ENCODE measurements around the gene SPHK1. TPM values are rescaled to one million over a fixed set of nuclear protein-coding genes. Genes with fewer than 3 reads are reported as not detected.

Gene SPHK1
- total and polyA plus RNA-seq, 12 donors, result 1.7 to 20.8 (median 3.4) TPM

DNA sequence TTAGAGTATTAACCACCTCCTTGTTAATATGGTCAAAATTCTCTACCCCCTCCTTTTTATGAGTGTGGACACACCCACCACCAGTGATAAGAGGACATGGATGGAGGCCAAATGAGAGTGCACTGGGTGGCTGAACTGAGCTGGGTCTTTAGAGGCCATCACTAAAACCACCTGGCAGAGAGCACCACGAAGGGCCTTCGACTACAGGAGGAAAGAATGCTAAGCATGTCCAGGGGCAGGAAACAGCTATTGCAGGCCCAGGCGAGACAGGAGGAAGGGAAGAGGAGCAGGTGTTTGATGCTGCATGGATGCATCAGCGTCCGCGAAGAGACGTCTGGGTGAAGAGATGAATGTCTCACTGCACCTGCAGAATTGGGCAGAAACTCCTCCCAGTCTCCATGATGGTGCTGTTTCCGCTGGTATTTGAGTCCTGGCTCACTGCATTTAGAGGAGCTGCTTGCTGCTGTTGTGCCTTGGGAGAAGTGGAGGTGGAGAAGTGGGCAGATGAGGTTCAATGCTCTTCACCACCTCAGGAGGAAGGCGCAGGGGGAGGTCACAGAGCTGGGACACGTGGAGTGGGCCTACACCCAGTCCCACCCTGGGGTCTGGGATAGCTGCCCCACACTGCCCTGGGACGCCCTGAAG lies 33.2 kb downstream of the SPHK1 start:
- TF ChIP-seq, protein P1, sequence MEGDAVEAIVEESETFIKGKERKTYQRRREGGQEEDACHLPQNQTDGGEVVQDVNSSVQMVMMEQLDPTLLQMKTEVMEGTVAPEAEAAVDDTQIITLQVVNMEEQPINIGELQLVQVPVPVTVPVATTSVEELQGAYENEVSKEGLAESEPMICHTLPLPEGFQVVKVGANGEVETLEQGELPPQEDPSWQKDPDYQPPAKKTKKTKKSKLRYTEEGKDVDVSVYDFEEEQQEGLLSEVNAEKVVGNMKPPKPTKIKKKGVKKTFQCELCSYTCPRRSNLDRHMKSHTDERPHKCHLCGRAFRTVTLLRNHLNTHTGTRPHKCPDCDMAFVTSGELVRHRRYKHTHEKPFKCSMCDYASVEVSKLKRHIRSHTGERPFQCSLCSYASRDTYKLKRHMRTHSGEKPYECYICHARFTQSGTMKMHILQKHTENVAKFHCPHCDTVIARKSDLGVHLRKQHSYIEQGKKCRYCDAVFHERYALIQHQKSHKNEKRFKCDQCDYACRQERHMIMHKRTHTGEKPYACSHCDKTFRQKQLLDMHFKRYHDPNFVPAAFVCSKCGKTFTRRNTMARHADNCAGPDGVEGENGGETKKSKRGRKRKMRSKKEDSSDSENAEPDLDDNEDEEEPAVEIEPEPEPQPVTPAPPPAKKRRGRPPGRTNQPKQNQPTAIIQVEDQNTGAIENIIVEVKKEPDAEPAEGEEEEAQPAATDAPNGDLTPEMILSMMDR (IDR thresholded peaks at IDR 0.05), result no peak
- Histone ChIP-seq H3K27ac (peak overlapping the region in 4 of 10 donors; percentile 4 to 48 (median 8)), H3K4me3 (no peak overlapping the region), H3K9me3 (no peaks in the 10 kb centered on the region), H3K27me3 (no peaks in the 10 kb centered on the region), H3K36me3 (peaks cover 0 to 9% (median 0%) of the 10 kb centered on the region in 9 donors), H3K4me1 (peaks cover 21 to 88% (median 62%) of the 10 kb centered on the region in 9 donors)
- ATAC-seq (no peak), DNase-seq (no peak)
- WGBS, 2 donors, result 50 to 59% methylated on average over 11 of the region's 11 CpGs
- intact Hi-C loops (cut with DNase I), result no loop called here

GRCh38 chr17:76419576-76420260 lies 35.3 kb downstream of the SPHK1 start:
- H3K27me3 ChIP-seq, result no peaks in the 10 kb centered on the region
- 45 to 70% methylated on average over 17 of the region's 17 CpGs for WGBS, 2 donors
- intact Hi-C loops (cut with DNase I), result loop anchor here in 1 of 10 donors (2.0 kb wide), 1 partner anchor 33 kb away; the partner anchor contains the start of gene UBE2O
- no peak overlapping the region for H3K4me3 ChIP-seq
- DNase-seq, result no peak
- H3K4me1 ChIP-seq, result peaks cover 21 to 70% (median 54%) of the 10 kb centered on the region in 9 donors
- TF ChIP-seq, protein P1 (IDR thresholded peaks at IDR 0.05), result no peak
- peaks cover 0 to 10% (median 0%) of the 10 kb centered on the region in 9 donors for H3K36me3 ChIP-seq
- H3K9me3 ChIP-seq, result no peaks in the 10 kb centered on the region
- peak overlapping the region in 7 of 10 donors; percentile 6 to 70 (median 62) for H3K27ac ChIP-seq
- ATAC-seq, result peak in 5 of 8 donors; percentile 15 to 51 (median 45)

DNA sequence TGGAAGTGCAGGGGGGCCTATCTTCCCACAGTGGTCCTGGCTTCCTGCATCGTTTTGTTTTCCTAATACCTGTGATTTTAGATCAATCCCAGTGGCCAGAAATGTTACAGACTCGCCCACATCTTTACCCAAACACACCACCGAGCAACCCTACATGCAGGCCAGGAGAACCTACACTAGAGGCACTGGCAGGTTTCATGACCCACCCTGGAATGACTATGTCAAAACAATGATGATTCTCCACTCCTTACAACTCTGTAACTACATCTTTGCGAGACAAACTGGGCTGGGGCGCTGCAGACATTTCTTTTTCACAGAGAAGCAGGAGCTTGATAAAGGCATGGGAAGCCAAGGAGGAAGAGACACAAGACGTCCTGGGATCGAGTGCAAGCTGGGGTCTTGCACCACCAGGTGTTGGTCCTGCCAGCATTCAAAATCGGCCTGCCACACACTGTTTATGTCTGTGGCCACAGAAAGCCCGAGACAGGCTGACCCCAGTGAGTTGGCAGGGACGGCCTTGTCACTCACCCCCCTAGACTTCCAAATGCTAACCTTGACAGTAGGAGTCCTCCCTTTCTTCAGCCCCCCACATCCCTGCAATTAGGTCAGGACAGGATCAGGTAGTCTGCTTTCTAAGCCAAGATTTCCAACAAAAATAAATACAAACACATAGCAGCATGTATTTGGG lies 36.1 kb downstream of the SPHK1 start:
- Histone ChIP-seq H3K4me1 (peaks cover 14 to 62% (median 47%) of the 10 kb centered on the region in 9 donors), H3K9me3 (no peaks in the 10 kb centered on the region), H3K27me3 (no peaks in the 10 kb centered on the region), H3K4me3 (no peak overlapping the region), H3K27ac (peak overlapping the region in 8 of 10 donors; percentile 23 to 70 (median 62)), H3K36me3 (peaks cover 0 to 10% (median 0%) of the 10 kb centered on the region in 9 donors)
- WGBS, 2 donors, result 53 to 55% methylated on average over 10 of the region's 10 CpGs
- TF ChIP-seq, protein P1 (IDR thresholded peaks at IDR 0.05), result no peak
- peak in 1 of 8 donors; percentile 22 for ATAC-seq
- intact Hi-C loops (cut with DNase I), result loop anchor here in 1 of 10 donors (2.0 kb wide), 1 partner anchor 32 kb away; the partner anchor contains the start of gene UBE2O
- no peak for DNase-seq

DNA sequence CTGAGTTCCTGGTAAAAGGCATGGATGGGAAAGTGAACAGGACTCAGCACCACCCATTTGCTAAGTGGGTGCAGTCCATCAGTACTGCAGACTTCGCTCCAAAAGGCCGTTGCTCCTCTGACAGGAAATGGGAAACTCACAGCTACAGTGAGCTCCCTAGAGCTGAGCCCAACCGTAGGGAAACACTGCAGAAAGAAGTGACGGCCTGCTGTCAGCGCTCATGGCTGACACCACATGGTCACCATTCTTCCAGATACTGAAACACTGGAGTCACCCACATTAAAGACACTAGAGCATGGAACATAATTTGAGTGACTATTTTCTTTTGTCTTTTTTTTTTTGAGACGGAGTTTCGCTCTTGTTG lies 36.6 kb downstream of the SPHK1 start:
- Histone ChIP-seq H3K4me1 (peaks cover 14 to 61% (median 47%) of the 10 kb centered on the region in 9 donors), H3K27ac (peak overlapping the region in 8 of 10 donors; percentile 23 to 70 (median 62))
- ATAC-seq, result peak; percentile 82 to 92 (median 86)

More for the DNA sequence above, 36.6 kb downstream of the SPHK1 start:
- TF ChIP-seq, protein P1 (IDR thresholded peaks at IDR 0.05), result peak in 1 of 9 donors; percentile 8
- H3K36me3 ChIP-seq, result peaks cover 0 to 10% (median 0%) of the 10 kb centered on the region in 9 donors
- peak in 1 of 2 donors; percentile 58 for DNase-seq
- no peak overlapping the region for H3K4me3 ChIP-seq
- intact Hi-C loops (cut with DNase I), result loop anchor here in 1 of 10 donors (2.0 kb wide), 1 partner anchor 32 kb away; the partner anchor contains the start of gene UBE2O
- H3K27me3 ChIP-seq, result no peaks in the 10 kb centered on the region
- WGBS, 2 donors, result 17 to 18% methylated on average over 7 of the region's 7 CpGs
- no peaks in the 10 kb centered on the region for H3K9me3 ChIP-seq
